Breast epithelium (tissue), 3 donors: Measurements from ENCODE around the gene MGST1.

ENCODE experiments used
- POLR2A ChIP-seq: fragments of 450-650 bp; IDR thresholded peaks from one replicate; pipeline ENCODE4 v1.6.1; 2016; ENCODE audit warnings: antibody characterized with exemption, mild to moderate bottlenecking, moderate library complexity
- POLR2AphosphoS5 ChIP-seq, 3 donors: sonication (generic); formaldehyde crosslinking; IDR thresholded peaks; one replicate each; pipeline ENCODE4 v1.6.1; 2017; ENCODE audit warnings: antibody characterized with exemption in 3 of 3

DNA sequence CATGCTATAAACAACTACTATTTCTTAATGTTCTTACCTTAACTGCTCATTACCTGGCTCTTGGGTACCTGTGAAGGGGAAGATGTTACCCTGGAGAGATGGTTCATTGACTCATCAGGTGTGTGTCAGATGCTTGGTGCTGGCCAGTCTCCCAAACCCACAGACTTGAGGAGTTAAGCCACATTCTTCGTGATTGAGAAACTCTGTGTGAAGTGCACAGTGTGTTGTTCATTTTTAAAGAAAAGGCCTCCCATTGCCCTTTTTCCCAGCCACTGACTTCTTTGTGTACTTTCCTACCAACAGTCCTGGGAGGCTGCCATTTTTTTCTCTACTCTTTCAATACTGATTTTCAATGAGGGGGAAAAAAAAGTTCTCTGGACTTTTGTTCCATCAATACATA is 3.2 kb downstream of the MGST1 start:
- no peak for TF ChIP-seq POLR2A
- TF ChIP-seq POLR2AphosphoS5 (IDR thresholded peaks at IDR 0.05): peak in 1 of 3 donors; percentile 74
